ENCODE results near the gene PARD3.

PARD3 gene

DNA sequence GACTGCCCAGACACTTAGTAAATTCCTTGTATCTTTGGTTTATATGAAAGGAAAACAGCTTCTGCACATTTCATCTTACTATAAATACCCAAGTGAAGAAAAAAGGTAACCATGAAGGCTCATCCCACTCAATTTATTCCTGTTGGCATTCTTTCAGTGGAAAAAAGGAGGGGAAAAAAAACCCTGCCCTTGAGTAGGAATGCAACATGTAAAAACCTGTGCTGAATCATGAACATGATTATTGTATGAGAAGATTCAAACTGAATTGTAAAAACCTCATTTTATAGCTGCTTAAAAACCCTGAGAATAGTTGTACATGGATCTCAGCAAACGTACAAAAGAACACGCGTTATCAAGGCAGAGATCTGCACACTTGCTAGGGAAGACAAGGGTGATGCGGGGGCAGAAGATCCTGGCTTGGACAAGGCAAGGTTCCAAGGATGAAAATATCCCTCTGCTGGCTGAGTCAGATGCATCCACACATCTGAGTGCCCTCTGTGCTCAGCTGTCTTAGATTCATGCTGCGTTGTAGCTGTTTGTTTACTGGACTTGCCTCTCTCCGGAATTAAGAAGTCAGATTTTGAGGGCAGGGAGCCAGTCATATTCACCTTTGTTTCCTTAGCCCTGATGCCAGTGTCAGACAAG, 658.2 kb downstream of the PARD3 start:
- TF ChIP-seq, protein P1, sequence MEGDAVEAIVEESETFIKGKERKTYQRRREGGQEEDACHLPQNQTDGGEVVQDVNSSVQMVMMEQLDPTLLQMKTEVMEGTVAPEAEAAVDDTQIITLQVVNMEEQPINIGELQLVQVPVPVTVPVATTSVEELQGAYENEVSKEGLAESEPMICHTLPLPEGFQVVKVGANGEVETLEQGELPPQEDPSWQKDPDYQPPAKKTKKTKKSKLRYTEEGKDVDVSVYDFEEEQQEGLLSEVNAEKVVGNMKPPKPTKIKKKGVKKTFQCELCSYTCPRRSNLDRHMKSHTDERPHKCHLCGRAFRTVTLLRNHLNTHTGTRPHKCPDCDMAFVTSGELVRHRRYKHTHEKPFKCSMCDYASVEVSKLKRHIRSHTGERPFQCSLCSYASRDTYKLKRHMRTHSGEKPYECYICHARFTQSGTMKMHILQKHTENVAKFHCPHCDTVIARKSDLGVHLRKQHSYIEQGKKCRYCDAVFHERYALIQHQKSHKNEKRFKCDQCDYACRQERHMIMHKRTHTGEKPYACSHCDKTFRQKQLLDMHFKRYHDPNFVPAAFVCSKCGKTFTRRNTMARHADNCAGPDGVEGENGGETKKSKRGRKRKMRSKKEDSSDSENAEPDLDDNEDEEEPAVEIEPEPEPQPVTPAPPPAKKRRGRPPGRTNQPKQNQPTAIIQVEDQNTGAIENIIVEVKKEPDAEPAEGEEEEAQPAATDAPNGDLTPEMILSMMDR (IDR thresholded peaks at IDR 0.05; ENCODE audit: borderline replicate concordance, extremely low read depth, low read length, poor library complexity, severe bottlenecking), result no peak
- no peak for TF ChIP-seq EZH2 (IDR thresholded peaks at IDR 0.05; ENCODE audit: borderline replicate concordance, low read depth, low read length, severe bottlenecking)
- no peaks in the 10 kb centered on the region for H3K36me3 ChIP-seq (ENCODE audit: insufficient read depth, low read length)
- H3K4me2 ChIP-seq (ENCODE audit: insufficient read depth, low read length), result no peak overlapping the region
- H3K79me2 ChIP-seq (ENCODE audit: insufficient read depth, low read length), result no peaks in the 10 kb centered on the region
- no peaks in the 10 kb centered on the region for H4K20me1 ChIP-seq (ENCODE audit: insufficient read depth, low read length)
- ATAC-seq (ENCODE audit: insufficient read depth, low read depth) (no peak), DNase-seq (no peak)
- no peak overlapping the region for H2AFZ ChIP-seq (ENCODE audit: low read depth, low read length)
- peaks cover 8% of the 10 kb centered on the region for H3K4me1 ChIP-seq (ENCODE audit: insufficient read depth, low read length)
- H3K9me3 ChIP-seq (ENCODE audit: insufficient read depth, low read length, severe bottlenecking), result peaks cover under 1% of the 10 kb centered on the region
- H3K27me3 ChIP-seq (ENCODE audit: insufficient read depth, low read length, poor library complexity), result no peaks in the 10 kb centered on the region
- no peak overlapping the region for H3K9ac ChIP-seq (ENCODE audit: low read depth, low read length)
- no peak overlapping the region for H3K4me3 ChIP-seq (ENCODE audit: low read depth in 1 of 2, low read length in 2 of 2)
- H3K27ac ChIP-seq (ENCODE audit: low read length), result no peak overlapping the region

DNA sequence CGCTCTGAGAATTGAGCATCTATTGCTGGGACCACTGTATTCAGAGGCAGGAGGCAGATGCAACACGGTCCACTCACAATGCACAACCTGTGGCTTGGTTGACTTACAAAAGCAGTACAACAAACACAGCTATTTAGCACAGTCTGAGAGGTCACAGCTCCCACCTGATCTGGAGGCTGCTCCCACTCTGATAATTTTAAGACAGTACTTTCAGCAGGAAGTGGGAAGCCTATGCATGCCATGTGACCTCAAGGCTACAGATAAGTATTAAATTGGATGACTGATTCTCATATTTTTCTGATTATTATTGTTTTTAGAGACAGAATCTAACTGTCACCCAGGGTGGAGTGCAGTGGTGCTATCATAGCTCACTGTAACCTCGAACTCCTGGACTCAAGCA, 659.3 kb downstream of the PARD3 start:
- Histone ChIP-seq H3K27ac (ENCODE audit: low read length) (no peak overlapping the region), H3K27me3 (ENCODE audit: insufficient read depth, low read length, poor library complexity) (no peaks in the 10 kb centered on the region), H3K4me1 (ENCODE audit: insufficient read depth, low read length) (peaks cover 8% of the 10 kb centered on the region), H3K4me3 (ENCODE audit: low read depth in 1 of 2, low read length in 2 of 2) (no peak overlapping the region), H4K20me1 (ENCODE audit: insufficient read depth, low read length) (no peaks in the 10 kb centered on the region), H3K9ac (ENCODE audit: low read depth, low read length) (no peak overlapping the region), H3K4me2 (ENCODE audit: insufficient read depth, low read length) (no peak overlapping the region), H3K36me3 (ENCODE audit: insufficient read depth, low read length) (no peaks in the 10 kb centered on the region), H3K79me2 (ENCODE audit: insufficient read depth, low read length) (no peaks in the 10 kb centered on the region), H2AFZ (ENCODE audit: low read depth, low read length) (no peak overlapping the region), H3K9me3 (ENCODE audit: insufficient read depth, low read length, severe bottlenecking) (no peaks in the 10 kb centered on the region)
- no peak for TF ChIP-seq EZH2 (IDR thresholded peaks at IDR 0.05; ENCODE audit: borderline replicate concordance, low read depth, low read length, severe bottlenecking)
- TF ChIP-seq, protein P1 (IDR thresholded peaks at IDR 0.05; ENCODE audit: borderline replicate concordance, extremely low read depth, low read length, poor library complexity, severe bottlenecking), result no peak
- peak; percentile 77 for ATAC-seq (ENCODE audit: insufficient read depth, low read depth)
- DNase-seq, result peak; percentile 8

DNA sequence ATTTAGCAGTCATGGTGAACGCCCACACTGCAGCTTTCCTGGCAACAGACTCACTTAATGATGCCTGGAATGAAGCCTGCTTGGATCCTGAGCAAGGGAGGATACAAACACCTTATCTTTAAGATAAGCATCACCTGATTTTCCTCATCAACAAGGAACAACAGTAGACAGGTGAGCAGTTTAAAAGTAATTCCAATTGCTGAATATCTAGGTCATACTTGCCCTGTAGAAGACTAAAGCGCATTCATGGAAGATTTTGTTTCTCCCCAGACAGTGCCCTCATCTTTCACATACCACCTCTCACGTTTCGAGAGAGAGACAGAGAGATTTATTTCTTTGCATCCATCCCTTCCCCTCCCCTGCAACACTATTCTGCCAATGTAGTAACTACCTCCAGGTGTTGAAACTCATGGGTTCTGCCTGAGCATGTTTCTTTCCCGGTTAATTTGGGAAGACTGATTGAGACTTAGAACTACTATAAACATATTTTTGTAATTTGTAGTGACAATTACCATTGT, 660.7 kb downstream of the PARD3 start:
- Histone ChIP-seq H2AFZ (ENCODE audit: low read depth, low read length) (no peak overlapping the region), H4K20me1 (ENCODE audit: insufficient read depth, low read length) (no peaks in the 10 kb centered on the region), H3K4me3 (ENCODE audit: low read depth in 1 of 2, low read length in 2 of 2) (no peak overlapping the region), H3K79me2 (ENCODE audit: insufficient read depth, low read length) (no peaks in the 10 kb centered on the region), H3K27ac (ENCODE audit: low read length) (no peak overlapping the region), H3K27me3 (ENCODE audit: insufficient read depth, low read length, poor library complexity) (no peaks in the 10 kb centered on the region), H3K36me3 (ENCODE audit: insufficient read depth, low read length) (no peaks in the 10 kb centered on the region), H3K9ac (ENCODE audit: low read depth, low read length) (no peak overlapping the region), H3K4me1 (ENCODE audit: insufficient read depth, low read length) (peaks cover 8% of the 10 kb centered on the region), H3K4me2 (ENCODE audit: insufficient read depth, low read length) (no peak overlapping the region), H3K9me3 (ENCODE audit: insufficient read depth, low read length, severe bottlenecking) (no peaks in the 10 kb centered on the region)
- ATAC-seq (ENCODE audit: insufficient read depth, low read depth) (no peak), DNase-seq (no peak)
- no peak for TF ChIP-seq EZH2 (IDR thresholded peaks at IDR 0.05; ENCODE audit: borderline replicate concordance, low read depth, low read length, severe bottlenecking)
- TF ChIP-seq, protein P1 (IDR thresholded peaks at IDR 0.05; ENCODE audit: borderline replicate concordance, extremely low read depth, low read length, poor library complexity, severe bottlenecking), result no peak
